HG02852 (cell line): ENCODE measurements around the gene SMAGP.

ENCODE experiments used
- ATAC-seq: cut with Tn5 transposase; IDR thresholded peaks from one replicate; pipeline ENCODE4 v1.9.1; 2021; ENCODE audit warnings: mild to moderate bottlenecking, moderate library complexity; ENCODE audit not compliant: unreplicated experiment

SMAGP gene

DNA sequence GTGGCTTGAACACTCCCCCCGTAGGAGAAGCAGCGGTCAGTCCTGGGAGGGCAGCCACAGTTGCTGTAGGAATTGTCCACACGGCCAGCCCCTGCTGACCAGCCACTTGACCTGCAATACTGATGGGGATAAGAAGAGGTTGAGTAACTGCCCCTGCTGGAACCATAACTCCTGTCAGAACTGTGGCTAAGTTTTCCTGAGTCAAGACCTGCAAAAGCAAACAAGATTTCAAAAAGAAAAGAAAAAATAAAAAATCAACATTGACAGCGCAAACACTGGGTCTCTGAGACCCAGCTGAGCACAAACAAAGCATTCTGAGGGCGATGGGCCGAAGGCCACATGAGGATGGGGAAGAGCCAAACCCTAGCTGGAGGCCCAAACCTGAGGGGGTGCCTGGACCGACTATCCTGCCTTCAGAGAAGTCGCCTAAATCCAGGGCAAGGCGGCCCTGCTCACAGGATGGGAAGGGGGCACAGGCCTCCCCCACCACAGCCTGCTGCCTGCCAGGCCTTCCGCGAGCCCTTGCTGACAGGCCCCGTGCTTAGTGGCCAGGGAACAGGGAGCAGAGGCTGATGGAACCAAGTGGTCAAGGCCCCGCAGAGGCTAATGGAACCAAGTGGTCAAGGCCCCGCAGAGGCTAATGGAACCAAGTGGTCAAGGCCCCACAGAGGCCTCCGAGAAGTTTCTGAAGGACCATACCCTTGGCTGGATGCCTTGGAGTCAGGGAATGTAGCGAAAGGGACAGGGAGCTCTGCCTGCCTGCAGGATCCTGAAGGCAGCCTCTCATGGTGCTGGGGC is 71.4 kb downstream of the SMAGP start:
- ATAC-seq: no peak

DNA sequence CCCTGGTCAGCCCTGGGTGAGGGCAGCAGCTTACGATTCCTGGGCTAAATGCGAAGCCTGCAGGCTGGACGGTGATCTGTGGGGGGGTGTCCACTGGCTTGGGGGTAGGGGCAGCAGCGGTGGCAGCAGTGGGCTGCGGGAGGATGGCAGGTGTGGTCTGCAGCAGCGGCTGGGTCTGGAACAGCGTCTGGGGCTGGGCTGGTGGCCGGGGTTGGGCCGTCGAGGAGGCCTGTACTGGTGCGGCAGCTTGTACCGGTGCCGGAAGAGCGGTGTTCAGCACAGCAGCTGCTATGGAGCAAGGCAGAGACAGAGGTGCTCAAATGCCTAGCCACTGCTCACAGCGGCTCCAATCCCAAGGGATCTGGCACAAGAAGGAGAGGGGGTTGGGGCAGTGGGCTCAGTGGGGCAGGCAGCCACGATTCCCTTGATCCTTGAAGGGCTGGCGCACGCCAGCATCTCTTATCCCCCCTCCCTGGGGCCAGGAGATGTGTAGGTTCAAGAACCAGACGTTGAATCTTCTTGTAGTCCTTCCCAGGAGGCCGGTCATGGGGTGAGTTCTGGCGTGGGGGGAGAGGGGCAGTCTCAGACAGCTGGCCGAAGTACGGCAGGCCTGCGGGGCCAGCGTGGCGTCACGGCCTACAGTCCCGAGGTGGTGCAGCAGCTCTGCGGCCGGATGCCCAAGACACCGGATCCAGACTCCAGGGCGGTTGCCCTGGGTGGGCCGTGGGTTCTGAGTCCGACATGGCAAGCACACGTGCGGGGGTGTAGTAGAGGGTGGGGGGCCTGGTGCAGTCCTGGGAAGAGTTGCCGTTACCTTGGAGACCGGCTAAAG is 72.3 kb downstream of the SMAGP start:
- no peak for ATAC-seq

DNA sequence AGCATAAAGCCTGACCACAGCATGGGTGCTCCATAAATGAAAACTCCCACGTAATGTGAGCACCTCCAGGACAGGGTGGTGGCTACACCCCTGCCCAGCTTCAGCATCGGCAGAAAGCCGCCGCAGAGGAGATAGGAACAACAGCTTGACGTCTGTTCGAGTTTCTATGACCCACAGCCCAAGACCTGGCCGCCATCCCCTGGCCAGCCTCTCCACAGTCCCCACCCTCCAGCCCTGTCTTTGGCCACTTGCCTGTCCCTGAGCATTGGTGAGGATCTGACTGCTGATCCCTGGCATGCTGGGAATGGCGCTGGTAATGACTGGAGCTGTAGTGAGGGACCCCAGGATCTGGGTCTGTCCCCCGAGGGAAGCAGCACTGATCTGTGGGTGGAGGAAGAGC is 73.7 kb downstream of the SMAGP start:
- ATAC-seq: no peak

DNA sequence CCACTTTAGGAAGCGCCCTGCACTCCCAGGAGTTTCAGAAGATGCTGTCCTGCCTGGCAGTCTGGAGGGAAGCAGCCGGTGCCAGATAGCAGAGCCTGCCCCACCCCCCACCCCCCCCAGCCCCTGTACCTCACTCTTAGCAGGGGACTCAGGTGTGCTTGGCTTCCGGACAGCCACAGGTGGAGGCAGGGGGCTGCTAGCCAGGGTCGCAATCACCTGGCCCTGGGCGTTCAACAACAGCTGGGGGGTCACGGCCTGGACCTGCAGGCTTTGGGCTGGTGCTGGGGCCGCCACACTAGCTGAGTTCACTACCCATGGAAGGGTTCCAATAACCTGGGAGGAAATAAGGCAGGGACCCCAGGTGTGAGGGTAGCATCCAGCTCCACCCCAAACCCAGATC is 74.4 kb downstream of the SMAGP start:
- ATAC-seq: no peak
